H1 (cell line): ENCODE results near the gene ISG15. TPM values are rescaled to one million over a fixed set of nuclear protein-coding genes. Genes with fewer than 3 reads are reported as not detected.

Experiments
- CTCF ChIA-PET: fragments of 300-600 bp; sonication (Branson Sonifier 250); formaldehyde crosslinking; loops from one replicate; lab custom pipeline; 2021; ENCODE audit not compliant: partially characterized antibody; lab: Charles Lee
- POLR2A ChIA-PET: fragments of 300-600 bp; sonication (Branson Sonifier 250); formaldehyde crosslinking; loops from one replicate; lab custom pipeline; 2021; ENCODE audit warnings: inconsistent platforms; ENCODE audit not compliant: partially characterized antibody; lab: Charles Lee
- DNase-seq, 2 experiments: peaks; one replicate each; pipeline versions ENCODE4 v3.0.0 to v3.0.0-alpha.2; 2010 to 2022; ENCODE audit warnings: low spot score in 2 of 2, low read depth in 1 of 2, mixed read lengths in 1 of 2
- FAIRE-seq: peaks from 2 replicates; lab custom pipeline; 2011; peaks lifted over from hg19 to GRCh38; lab: Jason Lieb, UNC
- H2AFZ ChIP-seq: 2 replicates; pipeline ENCODE4 v1.8.1; 2012; ENCODE audit warnings: low read length, inconsistent platforms
- H2AK5ac ChIP-seq: 2 replicates; pipeline ENCODE4 v1.6.1; 2013; ENCODE audit warnings: low read depth, low read length
- H2BK120ac ChIP-seq: replicated peaks from 2 replicates; pipeline ENCODE3; 2013; ENCODE audit warnings: low read depth, low read length, inconsistent platforms
- H2BK12ac ChIP-seq: 2 replicates; pipeline ENCODE4 v1.6.1; 2013; ENCODE audit warnings: low read depth, low read length
- H2BK15ac ChIP-seq: 2 replicates; pipeline ENCODE4 v1.6.1; 2013; ENCODE audit warnings: low read length
- H2BK20ac ChIP-seq: 2 replicates; pipeline ENCODE4 v1.6.1; 2013; ENCODE audit warnings: low read length
- H2BK5ac ChIP-seq: 2 replicates; pipeline ENCODE4 v1.6.1; 2013; ENCODE audit warnings: low read depth, low read length
- H3K14ac ChIP-seq: 2 replicates; pipeline ENCODE4 v1.6.1; 2013; ENCODE audit warnings: inconsistent platforms; ENCODE audit not compliant: insufficient read length
- H3K18ac ChIP-seq: 2 replicates; pipeline ENCODE4 v1.6.1; 2013; ENCODE audit warnings: low read length; ENCODE audit errors: extremely low read depth
- H3K23ac ChIP-seq: 2 replicates; pipeline ENCODE4 v1.6.1; 2013; ENCODE audit warnings: inconsistent platforms; ENCODE audit not compliant: insufficient read length
- H3K23me2 ChIP-seq: 2 replicates; pipeline ENCODE4 v1.6.1; 2013; ENCODE audit warnings: low read depth, low read length
- H3K27ac ChIP-seq: 2 replicates; pipeline ENCODE4 v1.6.1; 2011; ENCODE audit warnings: low read depth, low read length, inconsistent platforms
- H3K27me3 ChIP-seq, 4 experiments: replicated peaks in 1 of 4; 1 replicate in 1 of 4; 2 replicates in 3 of 4; pipeline versions ENCODE4 v1.6.1 to v1.8.1; 2011 to 2013; ENCODE audit warnings: low read length in 3 of 4, mild to moderate bottlenecking in 3 of 4, inconsistent platforms in 2 of 4, mixed read lengths in 2 of 4, moderate library complexity in 1 of 4; ENCODE audit not compliant: control insufficient read depth in 3 of 4, insufficient read depth in 3 of 4; ENCODE audit errors: extremely low read depth in 1 of 4
- H3K36me3 ChIP-seq, 4 experiments: 2 replicates each; pipeline versions ENCODE4 v1.6.1 to v1.8.1; 2011 to 2013; ENCODE audit warnings: mild to moderate bottlenecking in 4 of 4, low read length in 3 of 4, moderate library complexity in 2 of 4, control low read depth in 1 of 4, inconsistent platforms in 1 of 4; ENCODE audit not compliant: insufficient read depth in 4 of 4, control insufficient read depth in 2 of 4
- H3K4ac ChIP-seq: replicated peaks from 2 replicates; pipeline ENCODE3; 2013; ENCODE audit warnings: low read length, low read depth, mixed read lengths, inconsistent platforms; ENCODE audit not compliant: insufficient read length
- H3K4me1 ChIP-seq, 4 experiments: replicated peaks in 1 of 4; 1 replicate in 1 of 4; 2 replicates in 3 of 4; pipeline versions ENCODE4 v1.6.1 to v1.8.1; 2011 to 2013; ENCODE audit warnings: low read length in 3 of 4, inconsistent platforms in 2 of 4, mixed read lengths in 1 of 4; ENCODE audit not compliant: insufficient read depth in 4 of 4, control insufficient read depth in 3 of 4
- H3K4me2 ChIP-seq, 2 experiments: 2 replicates each; pipeline versions ENCODE4 v1.6.1 to v1.8.1; 2011 to 2013; ENCODE audit warnings: low read depth in 2 of 2, low read length in 2 of 2, control low read depth in 1 of 2, inconsistent platforms in 1 of 2, mild to moderate bottlenecking in 1 of 2; ENCODE audit not compliant: insufficient read depth in 1 of 2
- H3K4me3 ChIP-seq, 4 experiments: fragments of 200-600, 300-600 bp in 1 of 4; sonication (generic), shearing (Covaris generic), sonication (Bioruptor Twin) in 1 of 4; 2 replicates each; pipeline versions ENCODE4 v1.5.1 to v1.8.1; 2011 to 2016; ENCODE audit warnings: low read length in 4 of 4, low read depth in 3 of 4, control low read depth in 2 of 4, inconsistent platforms in 2 of 4, mild to moderate bottlenecking in 2 of 4, mixed read lengths in 1 of 4, moderate library complexity in 1 of 4; ENCODE audit not compliant: insufficient read depth in 2 of 4; ENCODE audit errors: extremely low read depth in 1 of 4
- H3K56ac ChIP-seq: replicated peaks from 2 replicates; pipeline ENCODE3; 2013; ENCODE audit warnings: low read depth, mild to moderate bottlenecking, mixed read lengths, low read length, inconsistent platforms; ENCODE audit not compliant: insufficient read length
- H3K79me1 ChIP-seq: 2 replicates; pipeline ENCODE4 v1.6.1; 2013; ENCODE audit warnings: low read depth, low read length, control low read depth
- H3K79me2 ChIP-seq, 2 experiments: 2 replicates each; pipeline versions ENCODE4 v1.6.1 to v1.8.1; 2012 to 2013; ENCODE audit warnings: low read length in 2 of 2, mild to moderate bottlenecking in 2 of 2, inconsistent platforms in 1 of 2; ENCODE audit not compliant: insufficient read depth in 2 of 2, control insufficient read depth in 1 of 2
- H3K9ac ChIP-seq, 4 experiments: replicated peaks in 1 of 4; 1 replicate in 1 of 4; 2 replicates in 3 of 4; pipeline versions ENCODE4 v1.6.1 to v1.8.1; 2011 to 2013; ENCODE audit warnings: low read depth in 3 of 4, low read length in 3 of 4, control low read depth in 2 of 4, mild to moderate bottlenecking in 2 of 4, moderate library complexity in 2 of 4, inconsistent platforms in 1 of 4; ENCODE audit errors: extremely low read depth in 1 of 4
- H3K9me3 ChIP-seq, 2 experiments: 2 replicates each; pipeline versions ENCODE4 v1.6.1 to v1.8.1; 2012 to 2013; ENCODE audit warnings: mild to moderate bottlenecking in 2 of 2, moderate library complexity in 2 of 2, control low read depth in 1 of 2, inconsistent platforms in 1 of 2, low read depth in 1 of 2, low read length in 1 of 2, mixed read lengths in 1 of 2; ENCODE audit not compliant: insufficient read depth in 2 of 2
- H4K20me1 ChIP-seq, 2 experiments: replicated peaks in 1 of 2; 2 replicates each; pipeline versions ENCODE3 to v1.8.1; 2011 to 2013; ENCODE audit warnings: inconsistent platforms in 2 of 2, low read length in 2 of 2, mild to moderate bottlenecking in 1 of 2; ENCODE audit not compliant: insufficient read depth in 2 of 2, control insufficient read depth in 1 of 2
- H4K5ac ChIP-seq: 2 replicates; pipeline ENCODE4 v1.6.1; 2013; ENCODE audit warnings: low read length, low read depth, mixed read lengths, inconsistent platforms; ENCODE audit not compliant: insufficient read length
- H4K8ac ChIP-seq: 2 replicates; pipeline ENCODE4 v1.8.0; 2013; ENCODE audit warnings: mild to moderate bottlenecking, moderate library complexity, low read length, inconsistent platforms; ENCODE audit not compliant: insufficient read depth; ENCODE audit errors: extremely low read depth
- H4K91ac ChIP-seq: replicated peaks from 2 replicates; pipeline ENCODE3; 2013; ENCODE audit warnings: low read length, mixed read lengths, inconsistent platforms; ENCODE audit not compliant: insufficient read length
- GTF2F1 ChIP-seq: IDR thresholded peaks from 2 replicates; pipeline ENCODE4 v1.6.1; 2012; ENCODE audit warnings: low read depth, low read length, improper control_type of control experiment, borderline replicate concordance
- PHF8 ChIP-seq: fragments of 200-600 bp; sonication (generic); conservative IDR thresholded peaks from 2 replicates; pipeline ENCODE4 v1.7.1; 2012; ENCODE audit warnings: low read depth, mild to moderate bottlenecking, inconsistent platforms, low read length, moderate library complexity
- SRF ChIP-seq: IDR thresholded peaks from 2 replicates; pipeline ENCODE4 v1.6.1; 2011; ENCODE audit warnings: mild to moderate bottlenecking, low read depth, low read length, moderate library complexity
- SUZ12 ChIP-seq: fragments of 200-600 bp; sonication (generic); IDR thresholded peaks from 2 replicates; pipeline ENCODE4 v1.6.1; 2012; ENCODE audit warnings: mild to moderate bottlenecking, inconsistent platforms, low read length, moderate library complexity, mixed read lengths
- ZNF274 ChIP-seq: IDR thresholded peaks from 2 replicates; pipeline ENCODE4 v1.7.0; 2012; ENCODE audit warnings: low read length, borderline replicate concordance; ENCODE audit errors: extremely low read depth
- WGBS, 2 experiments: shearing (Covaris generic) in 1 of 2; methylation state at CpG; one replicate each; pipeline versions ENCODE4 v1.1.6 to v1.1.7; 2013 to 2015; ENCODE audit warnings: low lambda C conversion rate in 2 of 2, mixed read lengths in 2 of 2, inconsistent platforms in 1 of 2, low coverage in 1 of 2, missing lambda C conversion rate in 1 of 2; ENCODE audit not compliant: insufficient replicate concordance in 2 of 2, insufficient coverage in 1 of 2, insufficient read length in 1 of 2; ENCODE audit errors: extremely low coverage in 1 of 2, missing lambda C conversion rate in 1 of 2; 5-methylcytosine and 5-hydroxymethylcytosine counted together
- polyA plus RNA-seq, 7 experiments: library from polyadenylated mRNA; depleted of rRNA in 3 of 7; stranded (reverse) in 5 of 7; unstranded in 2 of 7; fragments of >200 nt in 5 of 7; fragments of 200-250 nt in 2 of 7; gene quantifications; 1 replicate in 5 of 7; 2 replicates in 1 of 7; 4 replicates in 1 of 7; pipeline versions ENCODE4 v1.2.1 to v1.2.3, GENCODE V29; 2011 to 2013; ENCODE audit warnings: missing spikeins in 2 of 7, mixed read lengths in 2 of 7
- total RNA-seq: library from RNA; stranded (reverse); fragmentation: NEBNext Ultra II Directional; extraction: Animal tissue kit (Norgen Biotek cat#: 25700); gene quantifications from 2 replicates; pipeline ENCODE4 v1.2.1, GENCODE V29; 2021
- TF ChIP-seq, protein P1 (sequence below): IDR thresholded peaks from 2 replicates; pipeline ENCODE4 v1.6.1; 2011; ENCODE audit warnings: low read length, improper control_type of control experiment

Gene ISG15
- total and polyA plus RNA-seq, 2 of the 8 experiments (the other 6 are each of a cell fraction or from before 2014, with no cell fraction given), result 29.3 to 121 TPM

DNA sequence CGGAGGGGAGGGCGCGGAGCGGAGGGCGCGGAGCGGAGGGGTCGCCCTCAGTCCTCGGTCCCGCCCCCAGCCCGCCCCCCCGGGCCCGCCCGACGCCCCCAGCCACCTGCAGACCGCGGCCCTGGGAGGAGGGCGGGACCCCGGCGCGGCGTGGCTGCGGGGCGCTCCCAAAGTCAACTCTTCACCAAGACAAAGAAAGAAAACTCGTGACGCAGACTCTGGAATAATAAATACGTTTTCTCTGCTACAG, 14.6 kb upstream of the ISG15 start:
- no peak overlapping the region for H4K8ac ChIP-seq
- no peak overlapping the region for H3K56ac ChIP-seq
- H4K20me1 ChIP-seq, result peaks cover 0 to 8% of the 10 kb centered on the region in 2 experiments
- H2AFZ ChIP-seq, result no peak overlapping the region
- 0% methylated on average over 3 of the region's 27 CpGs; no CpG with 5 or more reads in 1 of the 2 experiments for WGBS, 2 experiments
- TF ChIP-seq SRF, result no peak
- TF ChIP-seq SUZ12, result no peak
- TF ChIP-seq, protein P1, sequence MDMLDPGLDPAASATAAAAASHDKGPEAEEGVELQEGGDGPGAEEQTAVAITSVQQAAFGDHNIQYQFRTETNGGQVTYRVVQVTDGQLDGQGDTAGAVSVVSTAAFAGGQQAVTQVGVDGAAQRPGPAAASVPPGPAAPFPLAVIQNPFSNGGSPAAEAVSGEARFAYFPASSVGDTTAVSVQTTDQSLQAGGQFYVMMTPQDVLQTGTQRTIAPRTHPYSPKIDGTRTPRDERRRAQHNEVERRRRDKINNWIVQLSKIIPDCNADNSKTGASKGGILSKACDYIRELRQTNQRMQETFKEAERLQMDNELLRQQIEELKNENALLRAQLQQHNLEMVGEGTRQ, result no peak
- TF ChIP-seq PHF8, result no peak
- no peak for TF ChIP-seq ZNF274
- no peak for TF ChIP-seq GTF2F1
- H3K27ac ChIP-seq, result no peak overlapping the region
- H3K79me2 ChIP-seq, result no peaks in the 10 kb centered on the region
- H3K14ac ChIP-seq, result no peak overlapping the region
- ChIA-PET POLR2A (interaction anchor here (1.4 to 2.6 kb wide), 2 partner anchors 14 to 34 kb away, joined by 4 to 20 read pairs; no protein-coding TSS in a partner anchor), CTCF (interaction anchor here (0.7 to 3.6 kb wide), 3 partner anchors 16 to 124 kb away, joined by 3 to 40 read pairs (median 4); partner anchors contain the start of gene PERM1)
- no peak overlapping the region for H3K23ac ChIP-seq
- H3K9me3 ChIP-seq, result no peaks in the 10 kb centered on the region; a peak in 1 of 4 replicates
- H2BK120ac ChIP-seq, result no peak overlapping the region
- H3K4ac ChIP-seq, result no peak overlapping the region
- H3K27me3 ChIP-seq, result peaks cover 47 to 82% (median 70%) of the 10 kb centered on the region in 4 experiments
- peak overlapping the region; percentile 56 to 71 for H3K4me2 ChIP-seq
- H3K23me2 ChIP-seq, result peaks cover 13% of the 10 kb centered on the region; the same call in 1 of the 2 replicates
- H2BK15ac ChIP-seq, result no peak overlapping the region
- DNase-seq (no peak), FAIRE-seq (no peak)
- peaks cover 0 to 26% (median 12%) of the 10 kb centered on the region in 4 experiments; a peak in 6 of 7 replicates for H3K4me1 ChIP-seq
- H3K18ac ChIP-seq, result no peak overlapping the region
- no peak overlapping the region for H2BK20ac ChIP-seq
- H4K91ac ChIP-seq, result no peak overlapping the region
- no peak overlapping the region for H2BK5ac ChIP-seq
- no peak overlapping the region for H4K5ac ChIP-seq
- H3K79me1 ChIP-seq, result no peaks in the 10 kb centered on the region
- no peak overlapping the region for H2AK5ac ChIP-seq
- H3K36me3 ChIP-seq, result peaks cover 0 to 18% (median 0%) of the 10 kb centered on the region in 4 experiments; a peak in 1 of 8 replicates
- peak overlapping the region in 3 of 4 experiments; percentile 24 to 77 (median 55); a peak in 4 of 8 replicates for H3K4me3 ChIP-seq
- H2BK12ac ChIP-seq, result no peak overlapping the region
- H3K9ac ChIP-seq, result peak overlapping the region in 1 of 4 experiments; percentile 67; a peak in 1 of 7 replicates
